LNCaP clone FGC (cell line): ENCODE data around the gene GNE.
"Not testable (repeated sequence)": the region's sequence is repeated elsewhere in the genome, so short reads cannot be mapped to it uniquely, and the experiment has no call there.

Experiments
- DNase-seq: peaks from one replicate; pipeline ENCODE4 v3.0.0-alpha.2; 2011; ENCODE audit warnings: low read depth
- H3K4me3 ChIP-seq: 2 replicates; pipeline ENCODE4 v1.5.1; 2011; ENCODE audit warnings: mild to moderate bottlenecking, low read depth, low read length, control low read depth
- TF ChIP-seq, protein P1 (sequence below): IDR thresholded peaks from 2 replicates; pipeline ENCODE4 v1.5.1; 2012; ENCODE audit warnings: mild to moderate bottlenecking; ENCODE audit not compliant: control insufficient read depth, insufficient read depth; ENCODE audit errors: extremely low read depth

Gene GNE

GRCh38 chr9:36247356-36247755, 10.9 kb downstream of the GNE start:
- H3K4me3 ChIP-seq = no peak overlapping the region
- no peak for DNase-seq
- TF ChIP-seq, protein P1, sequence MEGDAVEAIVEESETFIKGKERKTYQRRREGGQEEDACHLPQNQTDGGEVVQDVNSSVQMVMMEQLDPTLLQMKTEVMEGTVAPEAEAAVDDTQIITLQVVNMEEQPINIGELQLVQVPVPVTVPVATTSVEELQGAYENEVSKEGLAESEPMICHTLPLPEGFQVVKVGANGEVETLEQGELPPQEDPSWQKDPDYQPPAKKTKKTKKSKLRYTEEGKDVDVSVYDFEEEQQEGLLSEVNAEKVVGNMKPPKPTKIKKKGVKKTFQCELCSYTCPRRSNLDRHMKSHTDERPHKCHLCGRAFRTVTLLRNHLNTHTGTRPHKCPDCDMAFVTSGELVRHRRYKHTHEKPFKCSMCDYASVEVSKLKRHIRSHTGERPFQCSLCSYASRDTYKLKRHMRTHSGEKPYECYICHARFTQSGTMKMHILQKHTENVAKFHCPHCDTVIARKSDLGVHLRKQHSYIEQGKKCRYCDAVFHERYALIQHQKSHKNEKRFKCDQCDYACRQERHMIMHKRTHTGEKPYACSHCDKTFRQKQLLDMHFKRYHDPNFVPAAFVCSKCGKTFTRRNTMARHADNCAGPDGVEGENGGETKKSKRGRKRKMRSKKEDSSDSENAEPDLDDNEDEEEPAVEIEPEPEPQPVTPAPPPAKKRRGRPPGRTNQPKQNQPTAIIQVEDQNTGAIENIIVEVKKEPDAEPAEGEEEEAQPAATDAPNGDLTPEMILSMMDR = no peak

- TF ChIP-seq, protein P1 = no peak
- DNase-seq = no peak
- no peak overlapping the region for H3K4me3 ChIP-seq
Observed at GRCh38 chr9:36245906-36246305, 12.3 kb downstream of the GNE start.

GRCh38 chr9:36239675-36240074, 18.6 kb downstream of the GNE start:
- H3K4me3 ChIP-seq, DNase-seq: not testable (repeated sequence)

DNA sequence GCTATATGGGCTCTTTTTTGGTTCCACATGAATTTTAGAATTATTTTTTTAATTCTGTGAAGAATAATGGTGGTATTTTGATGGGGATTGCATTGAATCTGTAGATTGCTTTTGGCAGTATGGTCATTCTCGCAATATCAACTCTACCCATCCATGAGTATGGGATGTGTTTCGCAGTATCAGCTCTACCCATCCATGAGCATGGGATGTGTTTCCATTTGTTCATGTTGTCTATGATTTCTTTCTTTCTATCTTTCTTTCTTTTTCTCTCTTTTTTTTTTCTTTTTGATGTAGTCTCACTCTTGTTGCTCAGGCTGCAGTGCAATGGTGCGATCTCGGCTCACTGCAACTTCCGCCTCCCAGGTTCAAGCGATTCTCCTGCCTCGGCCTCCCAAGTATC, 19.0 kb downstream of the GNE start:
- H3K4me3 ChIP-seq, DNase-seq: not testable (repeated sequence)

GRCh38 chr9:36237230-36237629, 21.0 kb downstream of the GNE start:
- TF ChIP-seq, protein P1 = no peak
- no peak overlapping the region for H3K4me3 ChIP-seq
- no peak for DNase-seq

DNA sequence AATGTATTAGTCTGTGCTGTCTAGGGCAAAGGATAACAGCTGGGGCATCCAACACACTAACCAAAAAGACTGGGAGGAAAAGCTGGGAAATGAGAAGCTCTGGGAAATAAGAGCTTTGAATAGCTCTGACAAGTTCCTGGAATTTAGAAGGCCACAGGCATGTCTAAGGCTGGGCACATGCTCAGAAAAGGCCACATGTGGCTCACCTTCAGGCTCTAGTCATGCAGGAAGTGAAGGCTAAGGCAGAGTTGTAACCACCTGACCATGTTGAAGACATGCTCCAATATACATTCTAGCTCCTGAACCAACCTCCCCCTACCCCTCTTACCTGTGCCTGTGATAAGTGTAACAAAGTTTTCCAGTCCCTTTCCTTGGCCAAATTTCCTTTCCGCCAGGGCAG, 35.8 kb downstream of the GNE start:
- DNase-seq = no peak
- TF ChIP-seq, protein P1 = no peak
- H3K4me3 ChIP-seq = no peak overlapping the region

- DNase-seq = no peak
- no peak overlapping the region for H3K4me3 ChIP-seq
- TF ChIP-seq, protein P1 = no peak
Observed at GRCh38 chr9:36221667-36222066, 36.6 kb downstream of the GNE start.

DNA sequence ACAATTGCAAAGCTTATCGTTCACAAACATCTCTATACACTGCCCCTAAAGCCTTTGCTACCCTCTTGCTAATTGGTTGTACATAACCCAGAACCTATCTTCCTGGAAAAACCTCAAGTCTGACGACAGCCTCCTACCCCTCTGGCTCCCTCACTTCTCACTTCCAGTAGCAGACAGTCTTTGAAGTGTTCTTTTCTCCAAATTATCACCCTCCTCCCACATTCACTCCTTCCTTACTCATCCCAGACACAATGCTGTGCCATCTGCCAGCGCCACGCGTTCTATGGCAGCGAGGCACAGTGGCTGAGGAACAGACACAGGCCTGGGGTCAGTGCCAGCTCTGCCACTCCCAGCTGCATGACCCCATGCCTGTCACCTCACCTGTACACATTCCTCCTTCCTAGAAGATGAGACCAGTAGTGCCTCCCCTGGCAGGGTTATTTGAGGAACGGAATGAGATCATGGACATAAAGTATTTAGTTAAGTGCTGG, 39.8 kb downstream of the GNE start:
- no peak overlapping the region for H3K4me3 ChIP-seq
- DNase-seq = peak; percentile 33
- TF ChIP-seq, protein P1 = no peak
